ENCODE results near the gene USP13. TPM values are rescaled to one million over a fixed set of nuclear protein-coding genes. Genes with fewer than 3 reads are reported as not detected.
"Not testable (repeated sequence)": the region's sequence is repeated elsewhere in the genome, so short reads cannot be mapped to it uniquely, and the experiment has no call there.

USP13 gene
- total RNA-seq, 4 donors from 2014 or later: 117 to 453 (median 249) TPM

GRCh38 chr3:179769411-179770247 is 116.8 kb downstream of the USP13 start:
- peaks cover 0 to 3% of the 10 kb centered on the region in 2 donors for H3K4me1 ChIP-seq

DNA sequence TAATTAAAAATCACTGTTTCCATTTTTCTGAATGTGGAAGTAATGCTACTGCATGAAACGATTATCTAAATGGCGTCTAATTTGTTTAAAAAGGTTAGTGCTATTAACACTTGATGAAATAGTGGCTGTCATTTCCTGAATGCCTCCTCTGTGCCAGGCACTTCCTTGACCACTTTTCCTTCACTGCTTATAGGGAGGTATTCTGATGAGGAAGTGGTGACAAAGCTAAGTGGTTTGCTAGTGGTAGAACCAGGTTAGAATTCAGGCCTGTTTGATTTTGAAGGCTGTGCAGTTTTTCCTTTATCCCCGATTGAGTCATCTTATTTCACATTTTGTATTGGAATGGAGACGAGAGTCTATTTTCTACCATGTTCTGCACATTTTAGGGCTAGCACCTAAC is 119.0 kb downstream of the USP13 start:
- intact Hi-C loops (cut with DNase I; ENCODE audit: low total_unique reads): no loop called here
- TF ChIP-seq POLR2A (IDR thresholded peaks at IDR 0.05): no peak
- TF ChIP-seq, protein P1, sequence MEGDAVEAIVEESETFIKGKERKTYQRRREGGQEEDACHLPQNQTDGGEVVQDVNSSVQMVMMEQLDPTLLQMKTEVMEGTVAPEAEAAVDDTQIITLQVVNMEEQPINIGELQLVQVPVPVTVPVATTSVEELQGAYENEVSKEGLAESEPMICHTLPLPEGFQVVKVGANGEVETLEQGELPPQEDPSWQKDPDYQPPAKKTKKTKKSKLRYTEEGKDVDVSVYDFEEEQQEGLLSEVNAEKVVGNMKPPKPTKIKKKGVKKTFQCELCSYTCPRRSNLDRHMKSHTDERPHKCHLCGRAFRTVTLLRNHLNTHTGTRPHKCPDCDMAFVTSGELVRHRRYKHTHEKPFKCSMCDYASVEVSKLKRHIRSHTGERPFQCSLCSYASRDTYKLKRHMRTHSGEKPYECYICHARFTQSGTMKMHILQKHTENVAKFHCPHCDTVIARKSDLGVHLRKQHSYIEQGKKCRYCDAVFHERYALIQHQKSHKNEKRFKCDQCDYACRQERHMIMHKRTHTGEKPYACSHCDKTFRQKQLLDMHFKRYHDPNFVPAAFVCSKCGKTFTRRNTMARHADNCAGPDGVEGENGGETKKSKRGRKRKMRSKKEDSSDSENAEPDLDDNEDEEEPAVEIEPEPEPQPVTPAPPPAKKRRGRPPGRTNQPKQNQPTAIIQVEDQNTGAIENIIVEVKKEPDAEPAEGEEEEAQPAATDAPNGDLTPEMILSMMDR (IDR thresholded peaks at IDR 0.05 in 4 of 5, conservative IDR thresholded peaks at IDR 0.05 in 1 of 5): no peak

More at GRCh38 chr3:179769411-179770247, 116.8 kb downstream of the USP13 start:
- Histone ChIP-seq H3K4me3 (no peak overlapping the region), H3K36me3 (peaks cover 0 to 93% of the 10 kb centered on the region in 2 donors), H3K9me3 (no peaks in the 10 kb centered on the region), H3K27me3 (no peaks in the 10 kb centered on the region), H3K27ac (no peak overlapping the region)
- TF ChIP-seq, protein P1 (IDR thresholded peaks at IDR 0.05 in 4 of 5, conservative IDR thresholded peaks at IDR 0.05 in 1 of 5): no peak
- no peak for TF ChIP-seq POLR2A (IDR thresholded peaks at IDR 0.05)
- in situ Hi-C loops (cut with MboI; ENCODE audit: low sequenced_read_pairs in 4 of 4) (no loop called here), intact Hi-C loops (cut with DNase I; ENCODE audit: low total_unique reads) (no loop called here)
- DNase-seq (no peak), ATAC-seq (no peak)

GRCh38 chr3:179772297-179772696 is 119.5 kb downstream of the USP13 start:
- ATAC-seq: no peak
- no peaks in the 10 kb centered on the region for H3K27me3 ChIP-seq
- H3K27ac ChIP-seq: no peak overlapping the region
- no peak for TF ChIP-seq POLR2A (IDR thresholded peaks at IDR 0.05)
- TF ChIP-seq, protein P1 (IDR thresholded peaks at IDR 0.05 in 4 of 5, conservative IDR thresholded peaks at IDR 0.05 in 1 of 5): no peak
- peaks cover 0 to 3% of the 10 kb centered on the region in 2 donors for H3K4me1 ChIP-seq
- intact Hi-C loops (cut with DNase I; ENCODE audit: low total_unique reads): no loop called here
- no peaks in the 10 kb centered on the region for H3K9me3 ChIP-seq
- H3K4me3 ChIP-seq: no peak overlapping the region
- peaks cover 0 to 76% of the 10 kb centered on the region in 2 donors for H3K36me3 ChIP-seq
- in situ Hi-C loops (cut with MboI; ENCODE audit: low sequenced_read_pairs in 4 of 4): no loop called here
- DNase-seq: no peak

More for the DNA sequence above, 119.0 kb downstream of the USP13 start:
- DNase-seq: no peak
- H3K27ac ChIP-seq: no peak overlapping the region
- H3K36me3 ChIP-seq: peaks cover 0 to 81% of the 10 kb centered on the region in 2 donors
- H3K27me3 ChIP-seq: no peaks in the 10 kb centered on the region
- H3K4me1 ChIP-seq: peaks cover 0 to 3% of the 10 kb centered on the region in 2 donors
- in situ Hi-C loops (cut with MboI; ENCODE audit: low sequenced_read_pairs in 4 of 4): no loop called here
- no peaks in the 10 kb centered on the region for H3K9me3 ChIP-seq
- no peak for ATAC-seq
- H3K4me3 ChIP-seq: no peak overlapping the region

GRCh38 chr3:179775416-179776122 is 122.7 kb downstream of the USP13 start:
- H3K27me3 ChIP-seq: no peaks in the 10 kb centered on the region
- H3K9me3 ChIP-seq: no peaks in the 10 kb centered on the region
- H3K36me3 ChIP-seq: peaks cover 0 to 59% of the 10 kb centered on the region in 2 donors
- no peak for DNase-seq
- H3K4me1 ChIP-seq: no peaks in the 10 kb centered on the region
- no peak overlapping the region for H3K4me3 ChIP-seq
- ATAC-seq: no peak
- in situ Hi-C loops (cut with MboI; ENCODE audit: low sequenced_read_pairs in 4 of 4): no loop called here
- H3K27ac ChIP-seq: no peak overlapping the region
- TF ChIP-seq POLR2A (IDR thresholded peaks at IDR 0.05): no peak
- TF ChIP-seq, protein P1 (IDR thresholded peaks at IDR 0.05 in 4 of 5, conservative IDR thresholded peaks at IDR 0.05 in 1 of 5): no peak
- intact Hi-C loops (cut with DNase I; ENCODE audit: low total_unique reads): no loop called here

DNA sequence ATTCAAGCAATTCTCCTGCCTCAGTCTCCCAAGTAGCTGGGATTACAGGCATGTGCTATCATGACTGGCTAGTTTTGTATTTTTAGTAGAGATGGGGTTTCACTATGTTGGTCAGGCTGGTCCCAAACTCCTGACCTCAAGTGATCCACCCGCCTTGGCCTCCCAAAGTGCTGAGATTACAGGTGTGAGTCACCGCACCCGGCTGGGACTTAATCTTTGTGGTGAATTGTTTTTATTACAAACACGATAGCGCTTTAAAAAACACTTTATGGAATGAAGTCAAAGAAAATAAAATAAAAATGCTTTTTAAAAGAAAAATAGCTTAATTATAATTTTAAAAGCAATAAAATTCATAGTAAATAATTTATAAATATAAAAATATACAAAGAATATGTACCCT is 130.0 kb downstream of the USP13 start:
- H3K9me3 ChIP-seq; H3K4me3 ChIP-seq; in situ Hi-C loops (cut with MboI; ENCODE audit: low sequenced_read_pairs in 4 of 4); intact Hi-C loops (cut with DNase I; ENCODE audit: low total_unique reads); H3K27me3 ChIP-seq; ATAC-seq; H3K27ac ChIP-seq; DNase-seq; H3K4me1 ChIP-seq: not testable (repeated sequence)
- peaks cover 3 to 71% of the 10 kb centered on the region in 2 donors for H3K36me3 ChIP-seq
